ENCODE measurements around the gene RHOU.

RHOU gene

GRCh38 chr1:228723921-228724320, 11.4 kb upstream of the RHOU start:
- DNase-seq (ENCODE audit: insufficient read length, low spot score): no peak
- no peak for TF ChIP-seq POLR2A (IDR thresholded peaks at IDR 0.05; ENCODE audit: low read depth, low read length)
- FAIRE-seq: no peak

DNA sequence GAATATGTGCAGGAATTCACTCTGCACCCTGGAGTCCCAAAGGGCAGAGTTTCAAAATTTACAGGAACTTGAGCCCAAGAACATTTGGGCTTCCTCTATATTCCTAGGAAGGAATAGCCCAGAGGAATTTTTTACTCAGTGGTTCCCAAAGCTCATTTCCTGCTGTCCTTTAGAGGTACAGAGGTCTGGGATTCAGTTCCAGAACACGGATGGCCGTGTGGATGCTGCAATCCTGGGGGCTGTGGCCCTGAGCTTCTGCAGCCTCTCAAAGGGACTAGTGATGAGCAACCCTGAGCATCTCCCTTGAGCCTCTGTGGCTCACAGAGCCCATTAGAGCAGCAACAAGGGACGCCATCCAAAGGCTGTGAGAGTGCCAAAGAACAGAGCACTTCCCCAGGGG, 10.1 kb upstream of the RHOU start:
- no peak for TF ChIP-seq POLR2A (IDR thresholded peaks at IDR 0.05; ENCODE audit: low read depth, low read length)
- DNase-seq (ENCODE audit: insufficient read length, low spot score): no peak
- no peak for FAIRE-seq

GRCh38 chr1:228727681-228728171, 7.6 kb upstream of the RHOU start:
- DNase-seq (ENCODE audit: insufficient read length, low spot score) (no peak), FAIRE-seq (no peak)
- no peak for TF ChIP-seq POLR2A (IDR thresholded peaks at IDR 0.05; ENCODE audit: low read depth, low read length)

- FAIRE-seq (no peak), DNase-seq (ENCODE audit: insufficient read length, low spot score) (no peak)
- TF ChIP-seq POLR2A (IDR thresholded peaks at IDR 0.05; ENCODE audit: low read depth, low read length): no peak
Measured at GRCh38 chr1:228732426-228732825, 2.9 kb upstream of the RHOU start.

DNA sequence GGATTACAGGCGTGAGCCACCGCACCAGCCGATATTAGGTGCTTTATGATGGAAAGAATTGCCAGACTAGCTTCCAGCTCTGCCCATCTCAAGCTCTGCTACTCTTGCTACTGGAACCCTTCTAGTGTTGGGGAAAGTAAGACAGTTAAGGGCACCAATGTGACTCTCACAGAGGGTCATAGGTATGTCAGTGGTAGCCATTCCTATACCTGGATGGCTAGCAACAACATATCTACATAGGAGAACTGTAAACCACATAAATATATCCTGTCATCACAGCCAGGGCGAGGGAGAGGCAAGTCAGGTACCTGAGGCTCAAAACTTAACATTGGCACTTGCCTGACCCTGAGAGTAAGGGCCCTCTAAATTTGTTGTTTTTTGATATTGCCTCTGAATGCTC, 1.7 kb upstream of the RHOU start:
- FAIRE-seq (no peak), DNase-seq (ENCODE audit: insufficient read length, low spot score) (no peak)
- no peak for TF ChIP-seq POLR2A (IDR thresholded peaks at IDR 0.05; ENCODE audit: low read depth, low read length)

GRCh38 chr1:228735871-228736586, 750 bp downstream of the RHOU start:
- FAIRE-seq (no peak), DNase-seq (ENCODE audit: insufficient read length, low spot score) (no peak)
- no peak for TF ChIP-seq POLR2A (IDR thresholded peaks at IDR 0.05; ENCODE audit: low read depth, low read length)

GRCh38 chr1:228736844-228737445, 1.7 kb downstream of the RHOU start:
- no peak for FAIRE-seq
- no peak for DNase-seq (ENCODE audit: insufficient read length, low spot score)
- no peak for TF ChIP-seq POLR2A (IDR thresholded peaks at IDR 0.05; ENCODE audit: low read depth, low read length)

- no peak for TF ChIP-seq POLR2A (IDR thresholded peaks at IDR 0.05; ENCODE audit: low read depth, low read length)
- FAIRE-seq (no peak), DNase-seq (ENCODE audit: insufficient read length, low spot score) (no peak)
Measured at GRCh38 chr1:228737601-228738041, 2.3 kb downstream of the RHOU start.

- FAIRE-seq: no peak
- no peak for DNase-seq (ENCODE audit: insufficient read length, low spot score)
- TF ChIP-seq POLR2A (IDR thresholded peaks at IDR 0.05; ENCODE audit: low read depth, low read length): no peak
Measured at GRCh38 chr1:228739826-228740225, 4.5 kb downstream of the RHOU start.

- no peak for DNase-seq (ENCODE audit: insufficient read length, low spot score)
Measured at GRCh38 chr1:228740543-228741317, 5.5 kb downstream of the RHOU start.

DNA sequence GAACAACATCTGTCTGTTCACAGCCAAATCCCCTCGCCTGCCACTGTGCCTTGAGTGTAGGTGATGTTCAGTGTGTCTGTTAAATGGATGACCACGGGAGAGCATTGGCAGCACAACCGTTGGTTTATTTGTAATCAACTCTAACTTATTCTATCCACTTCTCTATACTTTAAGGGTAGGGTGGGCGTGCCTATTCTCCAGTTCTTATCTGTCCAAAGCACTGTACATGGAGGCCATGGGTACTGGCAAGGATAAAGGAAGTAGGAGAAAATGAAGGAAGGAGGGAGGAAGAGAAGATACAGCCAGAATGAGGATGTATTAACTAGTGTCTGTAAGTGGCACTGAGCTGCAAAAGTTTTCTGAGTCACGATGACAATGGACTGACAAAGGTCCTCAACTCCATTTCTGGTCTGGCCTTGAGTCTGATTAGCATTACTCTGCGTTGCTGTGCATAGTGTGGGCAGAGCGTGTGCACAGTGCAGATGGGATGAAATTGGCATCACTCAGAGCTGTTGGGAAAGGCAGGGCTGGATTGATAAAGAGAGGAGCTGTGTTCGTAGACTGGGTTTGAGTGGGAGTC, 7.1 kb downstream of the RHOU start:
- no peak for TF ChIP-seq POLR2A (IDR thresholded peaks at IDR 0.05; ENCODE audit: low read depth, low read length)
- no peak for FAIRE-seq

More at GRCh38 chr1:228740543-228741317, 5.5 kb downstream of the RHOU start:
- TF ChIP-seq POLR2A (IDR thresholded peaks at IDR 0.05; ENCODE audit: low read depth, low read length): no peak
- no peak for FAIRE-seq

DNA sequence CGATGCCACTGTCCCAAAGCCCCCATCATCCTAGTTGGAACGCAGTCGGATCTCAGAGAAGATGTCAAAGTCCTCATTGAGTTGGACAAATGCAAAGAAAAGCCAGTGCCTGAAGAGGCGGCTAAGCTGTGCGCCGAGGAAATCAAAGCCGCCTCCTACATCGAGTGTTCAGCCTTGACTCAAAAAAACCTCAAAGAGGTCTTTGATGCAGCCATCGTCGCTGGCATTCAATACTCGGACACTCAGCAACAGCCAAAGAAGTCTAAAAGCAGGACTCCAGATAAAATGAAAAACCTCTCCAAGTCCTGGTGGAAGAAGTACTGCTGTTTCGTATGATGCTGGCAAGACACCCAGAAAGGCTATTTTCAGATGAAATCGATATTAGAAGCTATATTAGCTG, 8.1 kb downstream of the RHOU start:
- FAIRE-seq (no peak), DNase-seq (ENCODE audit: insufficient read length, low spot score) (no peak)
- no peak for TF ChIP-seq POLR2A (IDR thresholded peaks at IDR 0.05; ENCODE audit: low read depth, low read length)

More for the DNA sequence above, 7.1 kb downstream of the RHOU start:
- DNase-seq (ENCODE audit: insufficient read length, low spot score): no peak

DNA sequence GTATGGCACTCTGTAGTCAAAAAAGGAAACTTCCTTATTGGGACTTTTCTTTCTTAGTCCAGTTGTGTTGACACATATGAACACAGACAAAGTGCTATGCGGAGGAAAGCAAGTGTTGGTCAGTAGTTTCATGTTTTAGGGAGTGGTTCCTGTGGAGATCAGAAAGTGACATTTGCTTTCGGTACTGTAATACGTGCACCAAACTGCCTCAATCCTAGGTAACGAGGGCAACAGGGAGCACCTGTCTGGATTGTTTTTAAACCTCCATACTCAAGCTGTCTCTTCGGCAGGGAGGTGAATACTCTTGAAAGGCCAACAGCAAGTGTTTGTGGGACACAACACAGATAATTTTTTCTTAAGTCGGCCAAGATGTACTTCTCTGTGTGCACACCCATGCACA, 9.1 kb downstream of the RHOU start:
- no peak for TF ChIP-seq POLR2A (IDR thresholded peaks at IDR 0.05; ENCODE audit: low read depth, low read length)
- FAIRE-seq (no peak), DNase-seq (ENCODE audit: insufficient read length, low spot score) (no peak)

DNA sequence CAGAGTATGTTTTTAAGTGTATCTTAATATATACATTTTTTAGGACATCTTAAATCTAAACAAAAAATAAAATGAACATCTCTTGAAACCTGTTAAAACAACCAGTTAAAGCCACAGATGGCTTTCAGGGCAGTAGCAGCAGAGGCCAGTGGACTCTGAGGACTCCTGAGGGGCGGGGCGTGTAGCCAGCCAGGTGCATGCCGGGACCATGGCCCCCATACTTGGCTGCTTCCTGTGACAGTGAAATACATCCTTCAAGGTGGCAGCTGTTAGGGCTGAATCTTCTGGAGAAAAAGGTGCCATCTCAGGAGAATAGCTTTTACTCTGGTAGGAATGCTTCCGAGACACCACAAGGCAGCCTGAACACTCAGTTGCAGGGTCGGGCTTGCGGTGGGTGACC, 9.6 kb downstream of the RHOU start:
- no peak for DNase-seq (ENCODE audit: insufficient read length, low spot score)
- FAIRE-seq: no peak
- no peak for TF ChIP-seq POLR2A (IDR thresholded peaks at IDR 0.05; ENCODE audit: low read depth, low read length)
